ENCODE data around the gene PCCA. TPM values are rescaled to one million over a fixed set of nuclear protein-coding genes. Genes with fewer than 3 reads are reported as not detected.

PCCA gene, protein sequence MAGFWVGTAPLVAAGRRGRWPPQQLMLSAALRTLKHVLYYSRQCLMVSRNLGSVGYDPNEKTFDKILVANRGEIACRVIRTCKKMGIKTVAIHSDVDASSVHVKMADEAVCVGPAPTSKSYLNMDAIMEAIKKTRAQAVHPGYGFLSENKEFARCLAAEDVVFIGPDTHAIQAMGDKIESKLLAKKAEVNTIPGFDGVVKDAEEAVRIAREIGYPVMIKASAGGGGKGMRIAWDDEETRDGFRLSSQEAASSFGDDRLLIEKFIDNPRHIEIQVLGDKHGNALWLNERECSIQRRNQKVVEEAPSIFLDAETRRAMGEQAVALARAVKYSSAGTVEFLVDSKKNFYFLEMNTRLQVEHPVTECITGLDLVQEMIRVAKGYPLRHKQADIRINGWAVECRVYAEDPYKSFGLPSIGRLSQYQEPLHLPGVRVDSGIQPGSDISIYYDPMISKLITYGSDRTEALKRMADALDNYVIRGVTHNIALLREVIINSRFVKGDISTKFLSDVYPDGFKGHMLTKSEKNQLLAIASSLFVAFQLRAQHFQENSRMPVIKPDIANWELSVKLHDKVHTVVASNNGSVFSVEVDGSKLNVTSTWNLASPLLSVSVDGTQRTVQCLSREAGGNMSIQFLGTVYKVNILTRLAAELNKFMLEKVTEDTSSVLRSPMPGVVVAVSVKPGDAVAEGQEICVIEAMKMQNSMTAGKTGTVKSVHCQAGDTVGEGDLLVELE
- total RNA-seq: 10 to 100 TPM; 49.6 to 56.2 (median 55.3) TPM
- 35.6 TPM for polyA plus RNA-seq
- long read RNA-seq, donor 1, transcript PCCA-201 (23 exons, 2,418 nt): minor isoform, 14 of 140 reads
- long read RNA-seq, donor 1, transcript PCCA-202 (24 exons, 2,494 nt): major isoform, 98 of 140 reads
- long read RNA-seq, donor 1, partial matches to known transcripts: 4 of 140 reads
- long read RNA-seq, donor 1, other reads (novel, unspliced or antisense): 21 of 140 reads
- long read RNA-seq, donor 2, transcript PCCA-202 (24 exons, 2,494 nt): major isoform, 28 of 41 reads
- long read RNA-seq, donor 2, partial matches to known transcripts: 2 of 41 reads
- long read RNA-seq, donor 2, other reads (novel, unspliced or antisense): 8 of 41 reads
- long read RNA-seq, donor 3, transcript PCCA-201 (23 exons, 2,418 nt): minor isoform, 18 of 247 reads
- long read RNA-seq, donor 3, transcript PCCA-202 (24 exons, 2,494 nt): major isoform, 166 of 247 reads
- long read RNA-seq, donor 3, partial matches to known transcripts: 18 of 247 reads
- long read RNA-seq, donor 3, other reads (novel, unspliced or antisense): 44 of 247 reads
- long read RNA-seq, donor 4, transcript PCCA-202 (24 exons, 2,494 nt): major isoform, 40 of 53 reads
- long read RNA-seq, donor 4, partial matches to known transcripts: 2 of 53 reads
- long read RNA-seq, donor 4, other reads (novel, unspliced or antisense): 8 of 53 reads

DNA sequence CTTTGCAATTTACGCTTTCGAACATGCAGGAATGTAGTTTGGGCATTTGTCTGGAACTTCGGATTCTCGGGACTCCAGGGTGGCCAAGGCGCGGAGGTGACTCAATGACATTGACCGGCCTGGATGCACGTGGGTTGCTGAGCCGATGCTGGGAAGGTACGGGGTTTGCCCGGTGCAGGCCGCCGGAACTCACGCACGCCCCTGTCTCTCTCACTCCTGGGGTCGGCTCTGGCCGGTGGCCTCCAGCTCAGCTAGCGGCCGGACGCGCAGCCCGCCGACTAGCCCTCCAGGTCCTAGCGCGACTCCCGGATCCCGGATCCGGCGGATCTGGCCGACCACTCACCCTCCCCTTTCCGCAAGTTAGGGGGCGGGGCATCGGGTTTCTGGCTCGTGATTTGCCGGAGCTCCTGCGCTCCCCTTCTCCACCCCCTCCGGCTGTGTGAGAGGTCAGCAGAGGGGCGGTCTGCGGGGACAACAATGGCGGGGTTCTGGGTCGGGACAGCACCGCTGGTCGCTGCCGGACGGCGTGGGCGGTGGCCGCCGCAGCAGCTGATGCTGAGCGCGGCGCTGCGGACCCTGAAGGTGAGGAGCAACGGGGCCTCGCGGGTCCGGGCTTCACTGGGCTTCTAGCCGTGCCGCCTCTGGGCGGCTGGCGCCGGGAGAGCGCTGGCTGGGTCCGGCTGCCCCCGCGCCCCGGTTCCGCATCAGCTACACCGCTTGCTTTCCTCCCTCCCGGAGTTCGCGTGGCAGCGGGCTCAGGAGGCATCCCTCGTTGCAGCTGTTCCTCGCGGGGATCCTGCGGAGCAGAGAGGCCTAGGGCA lies at the start of gene PCCA:
PCCA (plus strand) TSS at position 450 of the 821 bp plus-strand sequence; CDS start at position 478, 28 bp downstream.
- under 1% methylated on average over 77 of the region's 77 CpGs for WGBS
- Histone ChIP-seq H3K4me1 (ENCODE audit: control insufficient read depth, insufficient read depth, low read length) (peaks cover 6% of the 10 kb centered on the region), H3K4me3 (ENCODE audit: low read length) (peak within 1 kb of the TSS; percentile 73), H3K27ac (ENCODE audit: low read length) (peak within 1 kb of the TSS; percentile 56), H3K9me3 (ENCODE audit: control insufficient read depth, low read length) (no peaks in the 10 kb centered on the region), H3K27me3 (ENCODE audit: control insufficient read depth, insufficient read depth) (no peaks in the 10 kb centered on the region)
- ATAC-seq (peak; percentile 100), DNase-seq (peak; percentile 97 to 98 (median 98))
- intact Hi-C loops (cut with DNase I): no loop called here

DNA sequence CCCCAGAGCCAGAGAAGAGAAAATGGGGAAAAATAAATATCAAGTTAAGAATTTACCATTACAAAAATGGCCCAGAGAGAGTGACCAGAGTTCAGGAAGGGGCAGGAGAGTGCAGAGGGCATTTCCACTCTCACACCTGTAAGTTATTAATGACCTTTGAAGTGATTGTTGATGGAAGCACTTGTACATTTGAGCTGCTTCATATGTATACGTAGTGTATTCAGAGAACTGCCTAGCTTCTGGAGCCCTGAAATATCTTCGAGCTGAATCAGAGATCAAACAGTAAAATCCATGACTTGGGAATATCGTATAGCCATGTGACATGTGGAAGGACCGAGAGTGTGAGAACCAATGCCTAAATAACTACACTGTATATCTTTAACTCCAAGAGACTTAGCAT lies 49.2 kb upstream of the PCCA start:
- no peaks in the 10 kb centered on the region for H3K4me1 ChIP-seq (ENCODE audit: control insufficient read depth, insufficient read depth, low read length)
- no peaks in the 10 kb centered on the region for H3K27me3 ChIP-seq (ENCODE audit: control insufficient read depth, insufficient read depth)
- intact Hi-C loops (cut with DNase I): no loop called here
- WGBS: 47% methylated on average over 4 of the region's 4 CpGs
- H3K4me3 ChIP-seq (ENCODE audit: low read length): no peak overlapping the region
- no peaks in the 10 kb centered on the region for H3K9me3 ChIP-seq (ENCODE audit: control insufficient read depth, low read length)
- no peak overlapping the region for H3K27ac ChIP-seq (ENCODE audit: low read length)
- no peak for ATAC-seq
- no peak for DNase-seq

- H3K9me3 ChIP-seq (ENCODE audit: control insufficient read depth, low read length): no peaks in the 10 kb centered on the region
- intact Hi-C loops (cut with DNase I): no loop called here
- H3K27ac ChIP-seq (ENCODE audit: low read length): no peak overlapping the region
- H3K4me1 ChIP-seq (ENCODE audit: control insufficient read depth, insufficient read depth, low read length): no peaks in the 10 kb centered on the region
- DNase-seq: no peak
- H3K4me3 ChIP-seq (ENCODE audit: low read length): no peak overlapping the region
- no peak for ATAC-seq
- 45% methylated on average over 3 of the region's 3 CpGs for WGBS
- H3K27me3 ChIP-seq (ENCODE audit: control insufficient read depth, insufficient read depth): no peaks in the 10 kb centered on the region
Observed at GRCh38 chr13:100040196-100040595, 48.7 kb upstream of the PCCA start.

DNA sequence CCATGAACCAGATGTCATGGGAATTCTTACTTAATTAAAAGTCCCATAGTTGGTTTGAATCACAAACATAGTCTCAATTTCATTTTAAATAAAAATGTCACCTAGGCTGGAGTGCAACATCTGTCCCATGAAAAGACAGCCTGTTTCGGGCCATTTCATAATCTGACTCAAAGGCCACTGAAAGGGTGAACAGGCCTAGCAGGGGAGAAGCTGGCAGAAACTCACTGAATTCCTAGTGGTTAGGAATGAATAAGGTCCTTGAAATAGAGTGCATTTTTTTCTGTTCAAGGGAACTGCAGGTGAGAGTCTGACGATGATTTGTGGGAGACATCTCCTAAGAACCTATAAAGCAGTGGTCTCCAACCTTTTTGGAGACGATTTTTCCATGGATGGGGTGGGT lies 44.0 kb upstream of the PCCA start:
- intact Hi-C loops (cut with DNase I): no loop called here
- 94% methylated on average over 3 of the region's 3 CpGs for WGBS

GRCh38 chr13:100045355-100045754 lies 43.5 kb upstream of the PCCA start:
- no peaks in the 10 kb centered on the region for H3K27me3 ChIP-seq (ENCODE audit: control insufficient read depth, insufficient read depth)
- no peaks in the 10 kb centered on the region for H3K9me3 ChIP-seq (ENCODE audit: control insufficient read depth, low read length)
- H3K4me1 ChIP-seq (ENCODE audit: control insufficient read depth, insufficient read depth, low read length): no peaks in the 10 kb centered on the region
- no peak overlapping the region for H3K27ac ChIP-seq (ENCODE audit: low read length)
- no peak for ATAC-seq
- no peak overlapping the region for H3K4me3 ChIP-seq (ENCODE audit: low read length)
- 83% methylated on average over 3 of the region's 3 CpGs for WGBS
- intact Hi-C loops (cut with DNase I): no loop called here
- DNase-seq: no peak

More for the DNA sequence above, 44.0 kb upstream of the PCCA start:
- Histone ChIP-seq H3K27ac (ENCODE audit: low read length) (no peak overlapping the region), H3K4me1 (ENCODE audit: control insufficient read depth, insufficient read depth, low read length) (no peaks in the 10 kb centered on the region), H3K9me3 (ENCODE audit: control insufficient read depth, low read length) (no peaks in the 10 kb centered on the region), H3K27me3 (ENCODE audit: control insufficient read depth, insufficient read depth) (no peaks in the 10 kb centered on the region), H3K4me3 (ENCODE audit: low read length) (no peak overlapping the region)
- ATAC-seq: no peak
- no peak for DNase-seq

DNA sequence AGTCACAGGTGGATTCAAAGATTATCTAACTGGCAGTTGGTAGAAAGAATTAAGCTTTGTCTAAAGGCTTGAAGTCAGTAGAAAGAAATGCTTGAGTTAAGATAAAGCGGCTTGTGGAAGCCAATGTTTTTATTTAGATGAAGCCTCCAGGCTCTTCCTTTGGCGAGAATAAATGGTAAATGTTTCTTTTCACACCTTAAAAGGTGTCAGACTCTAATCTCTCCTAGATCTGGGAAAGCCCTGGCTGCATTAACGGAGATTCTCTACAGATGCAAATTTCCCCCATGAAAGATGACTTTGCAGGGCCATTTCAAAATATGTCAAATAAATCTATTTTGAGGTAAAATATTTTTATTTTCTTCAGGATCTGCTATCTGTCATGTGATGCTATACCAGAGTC lies 37.8 kb upstream of the PCCA start:
- intact Hi-C loops (cut with DNase I): no loop called here
- H3K4me3 ChIP-seq (ENCODE audit: low read length): no peak overlapping the region
- no peak for DNase-seq
- WGBS: 62% methylated on average over 3 of the region's 3 CpGs
- H3K9me3 ChIP-seq (ENCODE audit: control insufficient read depth, low read length): no peaks in the 10 kb centered on the region
- H3K4me1 ChIP-seq (ENCODE audit: control insufficient read depth, insufficient read depth, low read length): no peaks in the 10 kb centered on the region
- no peaks in the 10 kb centered on the region for H3K27me3 ChIP-seq (ENCODE audit: control insufficient read depth, insufficient read depth)
- ATAC-seq: no peak
- no peak overlapping the region for H3K27ac ChIP-seq (ENCODE audit: low read length)

GRCh38 chr13:100059827-100060226 lies 29.1 kb upstream of the PCCA start:
- 90% methylated on average over 3 of the region's 3 CpGs for WGBS
- DNase-seq (no peak), ATAC-seq (no peak)
- H3K9me3 ChIP-seq (ENCODE audit: control insufficient read depth, low read length): no peaks in the 10 kb centered on the region
- no peak overlapping the region for H3K27ac ChIP-seq (ENCODE audit: low read length)
- H3K27me3 ChIP-seq (ENCODE audit: control insufficient read depth, insufficient read depth): no peaks in the 10 kb centered on the region
- intact Hi-C loops (cut with DNase I): no loop called here
- H3K4me1 ChIP-seq (ENCODE audit: control insufficient read depth, insufficient read depth, low read length): no peaks in the 10 kb centered on the region
- no peak overlapping the region for H3K4me3 ChIP-seq (ENCODE audit: low read length)

GRCh38 chr13:100063333-100063732 lies 25.6 kb upstream of the PCCA start:
- H3K9me3 ChIP-seq (ENCODE audit: control insufficient read depth, low read length): no peaks in the 10 kb centered on the region
- ATAC-seq: no peak
- intact Hi-C loops (cut with DNase I): no loop called here
- H3K27ac ChIP-seq (ENCODE audit: low read length): no peak overlapping the region
- H3K4me1 ChIP-seq (ENCODE audit: control insufficient read depth, insufficient read depth, low read length): no peaks in the 10 kb centered on the region
- H3K4me3 ChIP-seq (ENCODE audit: low read length): no peak overlapping the region
- 67% methylated on average over 6 of the region's 6 CpGs for WGBS
- no peak for DNase-seq
- H3K27me3 ChIP-seq (ENCODE audit: control insufficient read depth, insufficient read depth): no peaks in the 10 kb centered on the region

DNA sequence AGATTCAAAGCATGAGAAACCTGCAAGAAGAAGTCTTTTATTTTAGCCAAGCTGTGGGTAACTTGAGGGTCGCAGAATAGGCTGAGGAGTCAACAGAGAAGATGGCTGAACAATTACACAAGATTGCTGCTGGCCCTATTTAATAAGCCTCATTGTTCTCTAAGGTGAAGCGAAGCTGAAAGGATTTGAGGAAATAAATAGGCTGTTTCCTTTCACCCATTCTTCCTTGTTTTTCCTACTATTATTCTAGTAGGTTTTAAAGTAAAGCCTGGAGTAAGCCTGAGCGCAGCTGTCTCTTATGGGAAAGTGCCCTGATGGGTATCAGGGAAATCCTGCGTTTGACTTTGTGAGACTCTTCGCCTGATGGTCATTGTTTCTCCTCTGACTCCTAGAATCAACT lies 25.0 kb upstream of the PCCA start:
- Histone ChIP-seq H3K4me1 (ENCODE audit: control insufficient read depth, insufficient read depth, low read length) (no peaks in the 10 kb centered on the region), H3K27ac (ENCODE audit: low read length) (no peak overlapping the region), H3K4me3 (ENCODE audit: low read length) (no peak overlapping the region), H3K27me3 (ENCODE audit: control insufficient read depth, insufficient read depth) (no peaks in the 10 kb centered on the region), H3K9me3 (ENCODE audit: control insufficient read depth, low read length) (no peaks in the 10 kb centered on the region)
- intact Hi-C loops (cut with DNase I): no loop called here
- 80% methylated on average over 5 of the region's 5 CpGs for WGBS
- no peak for DNase-seq
- ATAC-seq: no peak
